ENCODE measurements around the gene ABHD2.

The ABHD2 gene

DNA sequence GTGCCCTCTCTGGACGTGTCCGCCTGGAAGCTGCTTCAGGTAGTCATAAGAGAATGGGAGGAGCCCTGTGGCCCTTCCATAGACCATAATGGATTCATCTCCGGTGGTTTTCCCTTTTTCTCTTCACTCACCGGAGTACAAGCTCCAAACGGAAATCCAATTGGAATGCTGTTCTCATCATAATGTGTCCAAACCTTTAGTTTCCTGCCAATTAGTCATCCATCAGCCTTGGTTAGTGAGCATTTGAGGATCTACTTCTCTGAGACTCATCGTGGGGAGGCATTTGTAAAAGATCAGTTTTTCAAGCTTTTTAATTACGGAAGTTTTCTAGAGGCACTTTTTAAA, 34.9 kb downstream of the ABHD2 start:
- H3K4me3 ChIP-seq (ENCODE audit: insufficient read length, low read depth): no peak overlapping the region
- H3K27me3 ChIP-seq (ENCODE audit: insufficient read depth, insufficient read length): no peaks in the 10 kb centered on the region
- H3K4me1 ChIP-seq (ENCODE audit: insufficient read depth, insufficient read length): no peaks in the 10 kb centered on the region
- no peak overlapping the region for H3K9ac ChIP-seq (ENCODE audit: insufficient read length, low read depth)
- TF ChIP-seq SUZ12 (IDR thresholded peaks at IDR 0.05; ENCODE audit: extremely low read depth, insufficient read depth, insufficient read length) (no peak), YY1 (IDR thresholded peaks at IDR 0.05; ENCODE audit: insufficient read depth, insufficient read length) (no peak), ZNF274 (IDR thresholded peaks at IDR 0.05; ENCODE audit: low read depth, low read length) (no peak)
- H3K36me3 ChIP-seq (ENCODE audit: insufficient read depth, insufficient read length, low read length): peaks cover 18% of the 10 kb centered on the region
- DNase-seq (ENCODE audit: low read depth, low spot score): no peak
- H3K9me3 ChIP-seq (ENCODE audit: insufficient read depth, low read length): no peaks in the 10 kb centered on the region

DNA sequence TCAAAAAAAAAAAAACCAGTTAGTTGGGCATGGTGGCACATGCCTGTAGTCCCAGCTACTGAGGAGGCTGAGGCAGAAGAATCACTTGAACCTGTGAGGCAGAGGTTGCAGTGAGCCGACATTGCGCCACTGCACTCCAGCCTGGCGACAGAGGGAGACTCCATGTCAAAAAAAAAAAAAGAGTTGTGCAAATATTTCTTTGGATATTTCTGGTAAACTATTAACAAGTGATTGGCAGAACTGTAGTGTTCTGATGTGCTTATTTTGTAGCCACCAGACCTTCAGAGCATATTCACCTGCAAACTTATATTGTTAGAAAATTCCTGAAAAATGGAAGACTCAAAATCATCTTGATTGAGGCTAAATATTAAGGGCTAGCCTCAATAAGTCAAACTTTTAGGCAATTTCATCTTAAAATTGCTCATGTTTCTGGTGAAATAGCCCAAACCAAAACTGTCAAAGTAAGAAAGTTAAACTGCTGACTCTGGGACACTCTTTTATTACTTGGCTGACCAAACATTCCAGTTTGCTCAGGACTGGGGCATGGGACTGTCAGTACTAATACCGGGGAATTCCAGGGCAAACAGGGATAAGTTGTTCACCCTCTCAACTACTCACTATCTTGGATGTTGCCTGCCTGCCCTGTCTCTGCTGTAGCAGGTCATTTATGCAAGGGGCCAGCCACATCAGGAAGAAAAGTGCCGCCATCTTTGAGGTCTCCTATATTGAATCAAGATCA, 37.0 kb downstream of the ABHD2 start:
- H3K36me3 ChIP-seq (ENCODE audit: insufficient read depth, insufficient read length, low read length): peaks cover 11% of the 10 kb centered on the region
- TF ChIP-seq SUZ12 (IDR thresholded peaks at IDR 0.05; ENCODE audit: extremely low read depth, insufficient read depth, insufficient read length) (no peak), ZNF274 (IDR thresholded peaks at IDR 0.05; ENCODE audit: low read depth, low read length) (no peak)
- H3K27me3 ChIP-seq (ENCODE audit: insufficient read depth, insufficient read length): no peaks in the 10 kb centered on the region
- H3K9ac ChIP-seq (ENCODE audit: insufficient read length, low read depth): no peak overlapping the region
- no peak overlapping the region for H3K4me3 ChIP-seq (ENCODE audit: insufficient read length, low read depth)
- H3K4me1 ChIP-seq (ENCODE audit: insufficient read depth, insufficient read length): no peaks in the 10 kb centered on the region
- no peaks in the 10 kb centered on the region for H3K9me3 ChIP-seq (ENCODE audit: insufficient read depth, low read length)
- no peak for DNase-seq (ENCODE audit: low read depth, low spot score)

DNA sequence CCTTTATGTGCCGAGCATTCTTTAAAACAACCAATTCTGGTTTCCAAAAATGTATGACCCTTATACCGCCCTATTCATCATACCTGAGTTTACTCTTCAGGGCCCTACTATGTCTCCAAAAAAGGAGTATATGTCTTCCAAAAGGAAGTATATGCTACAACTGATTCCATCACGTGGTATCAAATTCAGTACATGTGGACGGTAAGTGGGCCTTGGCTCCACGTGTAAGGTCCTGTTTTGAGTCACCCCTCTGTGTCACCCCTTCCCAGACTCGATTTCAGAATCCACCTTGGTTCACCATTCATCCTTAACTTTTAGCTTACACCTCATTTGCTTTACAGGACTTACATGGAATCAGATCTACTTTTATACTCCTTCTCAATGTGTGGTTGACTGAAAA, 37.8 kb downstream of the ABHD2 start:
- Histone ChIP-seq H3K27me3 (ENCODE audit: insufficient read depth, insufficient read length) (no peaks in the 10 kb centered on the region), H3K4me3 (ENCODE audit: insufficient read length, low read depth) (no peak overlapping the region), H3K4me1 (ENCODE audit: insufficient read depth, insufficient read length) (no peaks in the 10 kb centered on the region), H3K9ac (ENCODE audit: insufficient read length, low read depth) (no peak overlapping the region), H3K9me3 (ENCODE audit: insufficient read depth, low read length) (no peaks in the 10 kb centered on the region), H3K36me3 (ENCODE audit: insufficient read depth, insufficient read length, low read length) (peaks cover 11% of the 10 kb centered on the region)
- TF ChIP-seq SUZ12 (IDR thresholded peaks at IDR 0.05; ENCODE audit: extremely low read depth, insufficient read depth, insufficient read length) (no peak), YY1 (IDR thresholded peaks at IDR 0.05; ENCODE audit: insufficient read depth, insufficient read length) (no peak)
- DNase-seq (ENCODE audit: low read depth, low spot score): no peak

DNA sequence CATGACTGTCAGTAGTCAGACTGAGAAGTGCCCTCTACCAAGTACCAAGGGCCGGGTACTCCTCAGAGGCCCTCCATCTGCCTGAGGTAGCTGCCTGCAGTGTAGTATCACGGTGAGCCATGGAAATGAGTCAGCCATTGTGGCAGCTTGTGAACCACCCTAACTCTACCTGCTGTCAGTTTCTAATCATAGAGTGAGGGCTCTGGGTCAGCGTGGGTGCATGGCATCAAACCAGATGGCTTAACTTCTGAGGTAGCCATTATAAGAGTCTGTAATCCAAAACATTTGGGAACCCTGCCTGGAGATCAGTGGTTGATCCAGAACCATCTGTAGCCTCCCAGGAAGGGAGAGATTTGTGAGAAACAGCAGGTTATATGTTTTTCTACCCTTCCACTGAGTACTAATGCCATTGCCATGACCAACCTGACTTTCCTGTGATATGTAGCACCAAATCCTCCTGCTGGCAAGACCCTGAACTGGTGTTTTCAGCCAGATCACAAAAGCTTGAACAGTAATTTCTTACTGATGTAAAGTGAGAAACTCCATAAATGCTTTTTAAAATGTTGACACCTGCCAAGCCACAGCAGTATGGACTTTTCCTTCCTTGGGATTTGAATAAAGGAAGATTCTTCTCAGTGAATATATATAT, 38.9 kb downstream of the ABHD2 start:
- Histone ChIP-seq H3K4me3 (ENCODE audit: insufficient read length, low read depth) (no peak overlapping the region), H3K9ac (ENCODE audit: insufficient read length, low read depth) (no peak overlapping the region), H3K36me3 (ENCODE audit: insufficient read depth, insufficient read length, low read length) (peaks cover 11% of the 10 kb centered on the region), H3K9me3 (ENCODE audit: insufficient read depth, low read length) (no peaks in the 10 kb centered on the region), H3K4me1 (ENCODE audit: insufficient read depth, insufficient read length) (no peaks in the 10 kb centered on the region), H3K27me3 (ENCODE audit: insufficient read depth, insufficient read length) (no peaks in the 10 kb centered on the region)
- TF ChIP-seq ZNF274 (IDR thresholded peaks at IDR 0.05; ENCODE audit: low read depth, low read length) (no peak), YY1 (IDR thresholded peaks at IDR 0.05; ENCODE audit: insufficient read depth, insufficient read length) (no peak)
- DNase-seq (ENCODE audit: low read depth, low spot score): no peak

DNA sequence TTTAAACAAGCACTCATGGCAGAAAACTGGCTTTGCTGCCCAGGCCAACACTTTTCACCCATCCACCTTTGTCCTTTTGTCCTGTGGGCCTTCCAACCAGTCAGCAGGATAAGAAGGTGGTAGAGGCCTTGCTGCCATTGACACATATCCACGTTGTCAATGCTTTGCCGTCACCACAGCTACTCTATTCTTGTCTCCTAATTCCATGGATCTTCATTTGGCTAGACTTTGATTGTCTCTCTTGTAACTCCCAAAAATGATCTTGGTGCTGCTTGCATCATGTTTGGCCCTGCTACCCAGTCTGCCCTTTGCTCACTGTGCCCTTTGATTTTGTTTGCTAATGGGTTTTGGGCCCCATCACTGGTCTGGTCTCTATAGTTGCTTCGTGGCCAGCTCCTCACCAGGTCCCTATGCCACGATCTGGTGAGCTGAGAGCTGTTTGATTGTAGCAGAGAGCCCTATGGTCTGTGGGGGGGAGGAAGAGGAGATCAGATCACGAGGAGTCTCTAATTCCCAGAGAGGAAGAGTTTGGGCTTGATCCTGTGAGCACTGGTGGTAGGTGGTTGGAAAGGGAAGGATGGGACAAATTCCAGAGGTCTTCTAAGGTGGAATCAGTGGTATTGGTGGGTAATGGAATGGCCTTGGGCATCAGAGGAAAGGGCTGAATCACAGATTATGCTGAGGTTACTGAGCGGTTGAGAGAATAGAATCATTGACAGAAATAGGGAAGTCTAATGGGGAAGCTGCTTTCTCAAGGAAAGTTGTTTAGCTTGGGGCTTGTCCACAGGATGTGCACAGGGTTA, 40.3 kb downstream of the ABHD2 start:
- DNase-seq (ENCODE audit: low read depth, low spot score): no peak
- no peaks in the 10 kb centered on the region for H3K4me1 ChIP-seq (ENCODE audit: insufficient read depth, insufficient read length)

DNA sequence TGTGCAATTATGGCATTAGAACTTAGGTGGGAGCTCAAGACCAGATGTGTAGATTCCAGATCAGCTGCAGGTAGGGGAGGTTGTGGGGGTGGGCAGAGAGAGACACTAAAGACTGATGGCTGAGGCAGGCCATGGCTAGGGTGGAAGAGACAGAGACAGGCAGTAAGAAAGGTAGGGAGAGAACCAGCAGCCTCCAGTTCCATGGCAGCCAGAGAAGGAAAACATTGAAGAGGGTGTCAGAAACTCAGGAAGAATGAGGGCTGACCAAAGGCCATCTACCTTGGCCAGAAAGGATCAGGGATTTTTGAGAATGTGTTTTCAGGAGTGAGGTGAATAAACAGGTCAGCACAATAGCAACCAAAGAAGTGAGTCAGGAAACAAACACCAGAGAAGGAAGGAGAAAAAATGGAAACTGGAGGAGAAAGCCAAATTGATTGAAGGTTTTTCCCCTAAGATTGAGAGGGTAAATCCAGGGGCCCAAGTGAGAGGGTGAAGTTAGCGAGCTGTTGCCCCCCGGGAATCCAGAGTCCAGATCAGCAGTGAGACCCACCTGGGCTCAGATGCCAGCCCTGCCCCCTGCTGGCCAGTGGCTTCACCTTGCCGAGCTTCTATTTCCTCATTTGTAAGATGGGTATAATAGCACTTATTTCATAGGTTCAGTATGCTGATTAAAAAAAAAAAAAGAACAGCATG, 41.0 kb downstream of the ABHD2 start:
- H3K9me3 ChIP-seq (ENCODE audit: insufficient read depth, low read length): no peaks in the 10 kb centered on the region
- H3K27me3 ChIP-seq (ENCODE audit: insufficient read depth, insufficient read length): no peaks in the 10 kb centered on the region
- H3K4me3 ChIP-seq (ENCODE audit: insufficient read length, low read depth): no peak overlapping the region
- H3K36me3 ChIP-seq (ENCODE audit: insufficient read depth, insufficient read length, low read length): peaks cover 11% of the 10 kb centered on the region
- peak; percentile 40 for DNase-seq (ENCODE audit: low read depth, low spot score)
- no peak for TF ChIP-seq SUZ12 (IDR thresholded peaks at IDR 0.05; ENCODE audit: extremely low read depth, insufficient read depth, insufficient read length)
- TF ChIP-seq ZNF274 (IDR thresholded peaks at IDR 0.05; ENCODE audit: low read depth, low read length): no peak
- TF ChIP-seq YY1 (IDR thresholded peaks at IDR 0.05; ENCODE audit: insufficient read depth, insufficient read length): no peak
- H3K9ac ChIP-seq (ENCODE audit: insufficient read length, low read depth): no peak overlapping the region
- no peaks in the 10 kb centered on the region for H3K4me1 ChIP-seq (ENCODE audit: insufficient read depth, insufficient read length)

More for the DNA sequence above, 40.3 kb downstream of the ABHD2 start:
- Histone ChIP-seq H3K36me3 (ENCODE audit: insufficient read depth, insufficient read length, low read length) (peaks cover 11% of the 10 kb centered on the region), H3K4me3 (ENCODE audit: insufficient read length, low read depth) (no peak overlapping the region), H3K27me3 (ENCODE audit: insufficient read depth, insufficient read length) (no peaks in the 10 kb centered on the region), H3K9me3 (ENCODE audit: insufficient read depth, low read length) (no peaks in the 10 kb centered on the region), H3K9ac (ENCODE audit: insufficient read length, low read depth) (no peak overlapping the region)
- no peak for TF ChIP-seq SUZ12 (IDR thresholded peaks at IDR 0.05; ENCODE audit: extremely low read depth, insufficient read depth, insufficient read length)
- no peak for TF ChIP-seq ZNF274 (IDR thresholded peaks at IDR 0.05; ENCODE audit: low read depth, low read length)
- no peak for TF ChIP-seq YY1 (IDR thresholded peaks at IDR 0.05; ENCODE audit: insufficient read depth, insufficient read length)

DNA sequence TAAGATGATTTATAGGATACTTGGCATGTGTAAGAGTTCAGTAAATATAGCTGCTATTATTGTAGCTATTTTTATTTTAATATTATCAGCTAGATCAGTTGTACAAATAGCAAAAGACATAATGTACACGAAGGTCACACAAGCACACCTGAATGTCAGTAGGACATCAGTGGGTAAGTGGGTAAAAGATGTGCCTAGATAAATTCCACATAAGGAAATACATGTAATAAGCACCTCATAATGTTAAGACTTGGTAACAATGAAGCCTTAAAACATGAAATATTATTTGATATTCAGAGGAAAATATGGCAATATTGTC, 41.5 kb downstream of the ABHD2 start:
- DNase-seq (ENCODE audit: low read depth, low spot score): no peak
- Histone ChIP-seq H3K9me3 (ENCODE audit: insufficient read depth, low read length) (no peaks in the 10 kb centered on the region), H3K9ac (ENCODE audit: insufficient read length, low read depth) (no peak overlapping the region), H3K4me1 (ENCODE audit: insufficient read depth, insufficient read length) (no peaks in the 10 kb centered on the region), H3K4me3 (ENCODE audit: insufficient read length, low read depth) (no peak overlapping the region), H3K27me3 (ENCODE audit: insufficient read depth, insufficient read length) (no peaks in the 10 kb centered on the region), H3K36me3 (ENCODE audit: insufficient read depth, insufficient read length, low read length) (peaks cover 11% of the 10 kb centered on the region)
- TF ChIP-seq YY1 (IDR thresholded peaks at IDR 0.05; ENCODE audit: insufficient read depth, insufficient read length): no peak
- no peak for TF ChIP-seq ZNF274 (IDR thresholded peaks at IDR 0.05; ENCODE audit: low read depth, low read length)
- no peak for TF ChIP-seq SUZ12 (IDR thresholded peaks at IDR 0.05; ENCODE audit: extremely low read depth, insufficient read depth, insufficient read length)

Data from NT2/D1 (cell line).